ENCODE measurements around the gene SF1.

Gene SF1

DNA sequence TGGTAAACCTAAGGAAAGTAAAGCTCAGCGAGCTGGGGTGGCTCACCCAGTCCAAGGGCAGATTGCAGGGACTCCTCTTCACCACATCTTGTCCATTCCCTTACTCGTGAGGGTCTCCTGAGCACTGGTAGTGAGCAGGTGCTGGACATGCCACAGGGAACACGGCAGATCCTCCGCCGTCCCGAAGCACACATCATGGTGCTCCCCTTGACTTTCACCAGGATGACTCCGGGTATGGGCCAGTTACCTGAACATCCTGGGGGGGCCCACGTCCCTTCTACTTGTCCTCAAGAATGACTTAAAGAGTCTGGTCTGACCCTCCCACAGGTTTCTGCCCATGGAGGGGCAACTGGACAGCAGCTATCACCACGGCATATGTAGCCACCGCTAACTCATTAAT is 8.0 kb upstream of the SF1 start:
- no peak overlapping the region for H3K9ac ChIP-seq (ENCODE audit: low read length)

DNA sequence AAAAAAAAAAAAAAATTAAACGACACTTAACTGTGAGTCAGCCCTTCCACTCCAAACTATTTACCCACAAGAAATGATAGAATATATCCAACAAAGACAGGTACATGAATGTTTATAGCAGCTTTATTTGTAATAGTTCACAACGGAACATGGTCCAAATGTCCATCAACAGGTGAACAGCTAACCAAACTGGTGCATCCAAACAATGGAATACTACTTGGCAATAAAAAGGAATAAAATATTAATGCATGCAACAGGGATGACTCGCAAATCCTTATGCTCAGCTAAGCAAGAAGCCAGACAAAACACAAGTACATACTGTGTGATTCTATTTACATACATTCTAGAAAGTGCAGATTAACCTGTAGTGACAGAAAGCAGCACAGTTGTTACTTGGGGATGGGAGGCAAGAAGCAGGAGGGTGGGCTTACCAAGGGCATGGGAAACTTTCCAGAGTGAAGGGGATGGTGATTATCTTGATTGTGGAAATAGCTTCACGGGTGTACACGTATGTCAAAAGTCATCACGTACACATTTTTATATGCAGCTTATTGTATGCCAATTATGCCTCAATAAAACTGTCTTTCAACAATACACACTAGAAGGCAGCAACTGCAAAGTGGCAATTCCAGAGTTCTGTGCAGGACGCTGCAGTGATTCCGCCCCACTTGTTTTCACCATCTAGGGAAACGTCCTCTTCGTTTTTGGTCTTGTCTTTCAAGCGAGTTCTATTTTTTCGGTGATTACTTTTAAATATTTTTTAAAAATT is 6.7 kb upstream of the SF1 start:
- Histone ChIP-seq H3F3A (ENCODE audit: insufficient read depth, low read length) (peaks cover 6% of the 10 kb centered on the region; the same call in 1 of the 2 replicates), H3K9ac (ENCODE audit: low read length) (no peak overlapping the region), H3K79me2 (ENCODE audit: low read length) (no peaks in the 10 kb centered on the region), H3K9me3 (replicated peaks; ENCODE audit: insufficient read depth, low read length) (no peaks in the 10 kb centered on the region), H2AFZ (ENCODE audit: low read length) (no peak overlapping the region), H3K4me2 (ENCODE audit: low read depth, low read length) (no peak overlapping the region), H3K36me3 (replicated peaks; ENCODE audit: insufficient read depth, low read length) (no peaks in the 10 kb centered on the region), H3K27me3 (replicated peaks; ENCODE audit: insufficient read depth, low read length) (no peaks in the 10 kb centered on the region), H3K9me2 (replicated peaks; ENCODE audit: insufficient read depth, low read length) (no peaks in the 10 kb centered on the region), H3K27ac (ENCODE audit: low read length) (no peak overlapping the region), H4K20me1 (ENCODE audit: insufficient read depth, low read length) (no peaks in the 10 kb centered on the region), H3K4me1 (ENCODE audit: low read length) (no peaks in the 10 kb centered on the region; the same call in 1 of the 2 replicates), H3K4me3 (ENCODE audit: low read length) (no peak overlapping the region)
- TF ChIP-seq, protein P1, sequence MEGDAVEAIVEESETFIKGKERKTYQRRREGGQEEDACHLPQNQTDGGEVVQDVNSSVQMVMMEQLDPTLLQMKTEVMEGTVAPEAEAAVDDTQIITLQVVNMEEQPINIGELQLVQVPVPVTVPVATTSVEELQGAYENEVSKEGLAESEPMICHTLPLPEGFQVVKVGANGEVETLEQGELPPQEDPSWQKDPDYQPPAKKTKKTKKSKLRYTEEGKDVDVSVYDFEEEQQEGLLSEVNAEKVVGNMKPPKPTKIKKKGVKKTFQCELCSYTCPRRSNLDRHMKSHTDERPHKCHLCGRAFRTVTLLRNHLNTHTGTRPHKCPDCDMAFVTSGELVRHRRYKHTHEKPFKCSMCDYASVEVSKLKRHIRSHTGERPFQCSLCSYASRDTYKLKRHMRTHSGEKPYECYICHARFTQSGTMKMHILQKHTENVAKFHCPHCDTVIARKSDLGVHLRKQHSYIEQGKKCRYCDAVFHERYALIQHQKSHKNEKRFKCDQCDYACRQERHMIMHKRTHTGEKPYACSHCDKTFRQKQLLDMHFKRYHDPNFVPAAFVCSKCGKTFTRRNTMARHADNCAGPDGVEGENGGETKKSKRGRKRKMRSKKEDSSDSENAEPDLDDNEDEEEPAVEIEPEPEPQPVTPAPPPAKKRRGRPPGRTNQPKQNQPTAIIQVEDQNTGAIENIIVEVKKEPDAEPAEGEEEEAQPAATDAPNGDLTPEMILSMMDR (IDR thresholded peaks at IDR 0.05; ENCODE audit: low read length), result no peak
- TF ChIP-seq EZH2phosphoT487 (IDR thresholded peaks at IDR 0.05; ENCODE audit: low read length), result no peak
- no peak for TF ChIP-seq EZH2 (optimal IDR thresholded peaks at IDR 0.05; ENCODE audit: low read depth, low read length)
- DNase-seq, result no peak

More for the DNA sequence above, 8.0 kb upstream of the SF1 start:
- H3K27me3 ChIP-seq (replicated peaks; ENCODE audit: insufficient read depth, low read length), result no peaks in the 10 kb centered on the region
- no peaks in the 10 kb centered on the region for H3K36me3 ChIP-seq (replicated peaks; ENCODE audit: insufficient read depth, low read length)
- H3K4me3 ChIP-seq (ENCODE audit: low read length), result no peak overlapping the region
- no peak overlapping the region for H2AFZ ChIP-seq (ENCODE audit: low read length)
- no peak overlapping the region for H3K27ac ChIP-seq (ENCODE audit: low read length)
- no peak for DNase-seq
- no peaks in the 10 kb centered on the region for H3F3A ChIP-seq (ENCODE audit: insufficient read depth, low read length)
- no peak overlapping the region for H3K4me2 ChIP-seq (ENCODE audit: low read depth, low read length)
- no peaks in the 10 kb centered on the region for H4K20me1 ChIP-seq (ENCODE audit: insufficient read depth, low read length)
- H3K79me2 ChIP-seq (ENCODE audit: low read length), result no peaks in the 10 kb centered on the region
- TF ChIP-seq, protein P1 (IDR thresholded peaks at IDR 0.05; ENCODE audit: low read length), result no peak
- no peak for TF ChIP-seq EZH2 (optimal IDR thresholded peaks at IDR 0.05; ENCODE audit: low read depth, low read length)
- TF ChIP-seq EZH2phosphoT487 (IDR thresholded peaks at IDR 0.05; ENCODE audit: low read length), result no peak
- no peaks in the 10 kb centered on the region for H3K9me3 ChIP-seq (replicated peaks; ENCODE audit: insufficient read depth, low read length)
- no peaks in the 10 kb centered on the region for H3K9me2 ChIP-seq (replicated peaks; ENCODE audit: insufficient read depth, low read length)
- H3K4me1 ChIP-seq (ENCODE audit: low read length), result no peaks in the 10 kb centered on the region

DNA sequence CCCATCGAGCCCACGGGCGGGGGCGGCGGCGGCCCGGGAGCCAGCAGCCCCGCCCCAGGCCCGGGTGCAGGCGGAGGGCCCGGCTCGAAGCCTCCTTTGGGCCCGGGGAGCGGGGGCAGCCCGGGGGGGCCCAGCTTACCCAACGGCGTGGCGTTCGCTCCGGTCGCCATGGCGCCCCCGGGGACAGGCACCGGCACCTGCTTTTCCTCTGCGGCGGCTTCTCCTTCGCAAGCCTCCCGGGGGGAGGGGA is 194 bp downstream of the SF1 start:
- Histone ChIP-seq H3K9me3 (replicated peaks; ENCODE audit: insufficient read depth, low read length) (no peaks in the 10 kb centered on the region), H3K4me2 (ENCODE audit: low read depth, low read length) (no peak overlapping the region), H3K9me2 (replicated peaks; ENCODE audit: insufficient read depth, low read length) (no peaks in the 10 kb centered on the region), H3K27ac (ENCODE audit: low read length) (peak overlapping the region; percentile 94), H2AFZ (ENCODE audit: low read length) (no peak overlapping the region), H3K4me3 (ENCODE audit: low read length) (peak overlapping the region; percentile 75), H3K36me3 (replicated peaks; ENCODE audit: insufficient read depth, low read length) (peaks cover 17% of the 10 kb centered on the region), H3K27me3 (replicated peaks; ENCODE audit: insufficient read depth, low read length) (no peaks in the 10 kb centered on the region), H3F3A (ENCODE audit: insufficient read depth, low read length) (peaks cover 32% of the 10 kb centered on the region), H3K79me2 (ENCODE audit: low read length) (peaks cover 44% of the 10 kb centered on the region), H3K9ac (ENCODE audit: low read length) (peak overlapping the region; percentile 95), H4K20me1 (ENCODE audit: insufficient read depth, low read length) (peaks cover 40% of the 10 kb centered on the region), H3K4me1 (ENCODE audit: low read length) (peaks cover 32% of the 10 kb centered on the region)
- peak; percentile 10 for DNase-seq
- no peak for TF ChIP-seq EZH2phosphoT487 (IDR thresholded peaks at IDR 0.05; ENCODE audit: low read length)
- TF ChIP-seq EZH2 (optimal IDR thresholded peaks at IDR 0.05; ENCODE audit: low read depth, low read length), result no peak
- TF ChIP-seq, protein P1 (IDR thresholded peaks at IDR 0.05; ENCODE audit: low read length), result no peak

Measured in MM.1S (cell line).